Activated CD8-positive, alpha-beta memory T cell treated with anti-CD3 and anti-CD28 coated beads for 36 hours (primary cell): ENCODE data around the gene PEX7. TPM values are rescaled to one million over a fixed set of nuclear protein-coding genes. Genes with fewer than 3 reads are reported as not detected.
"Not testable (repeated sequence)": the region's sequence is repeated elsewhere in the genome, so short reads cannot be mapped to it uniquely, and the experiment has no call there.

Experiments
- CTCF ChIA-PET: fragments of 350-600 bp; sonication (Branson Sonifier 250); formaldehyde crosslinking; loops from one replicate; lab custom pipeline; 2021; ENCODE audit warnings: antibody characterized with exemption; lab: Charles Lee
- POLR2A ChIA-PET: fragments of 350-600 bp; sonication (Branson Sonifier 250); formaldehyde crosslinking; loops from one replicate; lab custom pipeline; 2021; ENCODE audit warnings: antibody characterized with exemption; lab: Charles Lee
- total RNA-seq, 2 experiments: library from RNA; stranded (reverse); gene quantifications; one replicate each; pipeline ENCODE4 v1.2.3, GENCODE V29; 2021

Gene PEX7
- total RNA-seq, 2 experiments from 2014 or later: 4.2 to 5.8 TPM

DNA sequence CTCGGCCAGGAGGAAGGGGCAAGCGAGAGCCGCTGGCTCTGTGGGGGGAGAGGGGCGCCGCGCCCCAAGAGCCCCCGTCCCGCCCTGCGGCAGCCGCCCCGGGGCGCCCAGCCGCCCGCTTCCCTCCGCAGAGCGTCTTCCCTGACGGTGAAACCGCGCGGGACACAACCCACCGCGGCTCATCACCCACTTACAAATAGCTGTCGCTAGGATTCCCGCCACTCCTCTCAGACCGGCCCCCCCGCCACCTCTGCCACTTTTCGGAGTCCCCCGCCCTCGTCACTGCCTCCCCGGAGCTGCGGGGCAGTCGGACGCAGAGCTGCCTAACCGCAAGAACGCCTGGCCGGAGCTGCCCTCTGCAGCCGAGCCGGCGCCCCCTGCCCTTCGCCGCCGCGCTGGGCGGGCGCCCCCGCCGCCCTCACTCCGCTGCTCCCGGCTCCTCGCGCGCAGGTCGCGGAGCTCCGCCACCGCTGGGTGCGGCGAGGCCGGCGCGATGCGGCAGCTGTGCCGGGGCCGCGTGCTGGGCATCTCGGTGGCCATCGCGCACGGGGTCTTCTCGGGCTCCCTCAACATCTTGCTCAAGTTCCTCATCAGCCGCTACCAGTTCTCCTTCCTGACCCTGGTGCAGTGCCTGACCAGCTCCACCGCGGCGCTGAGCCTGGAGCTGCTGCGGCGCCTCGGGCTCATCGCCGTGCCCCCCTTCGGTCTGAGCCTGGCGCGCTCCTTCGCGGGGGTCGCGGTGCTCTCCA, 99.7 kb downstream of the PEX7 start, which contains the start of gene SLC35D3:
TSS of gene SLC35D3 (plus strand) at position 366 of the 749 bp plus-strand sequence. CDS start at position 494, 128 bp downstream.
- ChIA-PET POLR2A (no interaction called here), CTCF (interaction anchor here (1.1 to 1.7 kb wide), 3 partner anchors 100 to 278 kb away, joined by 3 to 7 read pairs (median 4); partner anchors contain the start of genes MAP3K5 and PEX7)

DNA sequence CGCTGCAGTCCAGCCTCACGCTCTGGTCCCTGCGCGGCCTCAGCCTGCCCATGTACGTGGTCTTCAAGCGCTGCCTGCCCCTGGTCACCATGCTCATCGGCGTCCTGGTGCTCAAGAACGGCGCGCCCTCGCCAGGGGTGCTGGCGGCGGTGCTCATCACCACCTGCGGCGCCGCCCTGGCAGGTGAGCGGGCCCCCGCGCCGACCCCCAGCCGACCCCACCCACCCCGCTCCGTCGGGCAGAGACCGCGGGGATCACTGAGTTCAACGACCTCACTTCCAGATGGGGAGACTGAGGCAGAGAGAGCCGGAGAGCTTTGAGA, 100.3 kb downstream of the PEX7 start:
- POLR2A ChIA-PET: no interaction called here
- CTCF ChIA-PET: interaction anchor here (1.1 to 1.7 kb wide), 2 partner anchors 101 to 130 kb away, joined by 3 to 4 read pairs; partner anchors contain the start of genes MAP3K5 and PEX7

DNA sequence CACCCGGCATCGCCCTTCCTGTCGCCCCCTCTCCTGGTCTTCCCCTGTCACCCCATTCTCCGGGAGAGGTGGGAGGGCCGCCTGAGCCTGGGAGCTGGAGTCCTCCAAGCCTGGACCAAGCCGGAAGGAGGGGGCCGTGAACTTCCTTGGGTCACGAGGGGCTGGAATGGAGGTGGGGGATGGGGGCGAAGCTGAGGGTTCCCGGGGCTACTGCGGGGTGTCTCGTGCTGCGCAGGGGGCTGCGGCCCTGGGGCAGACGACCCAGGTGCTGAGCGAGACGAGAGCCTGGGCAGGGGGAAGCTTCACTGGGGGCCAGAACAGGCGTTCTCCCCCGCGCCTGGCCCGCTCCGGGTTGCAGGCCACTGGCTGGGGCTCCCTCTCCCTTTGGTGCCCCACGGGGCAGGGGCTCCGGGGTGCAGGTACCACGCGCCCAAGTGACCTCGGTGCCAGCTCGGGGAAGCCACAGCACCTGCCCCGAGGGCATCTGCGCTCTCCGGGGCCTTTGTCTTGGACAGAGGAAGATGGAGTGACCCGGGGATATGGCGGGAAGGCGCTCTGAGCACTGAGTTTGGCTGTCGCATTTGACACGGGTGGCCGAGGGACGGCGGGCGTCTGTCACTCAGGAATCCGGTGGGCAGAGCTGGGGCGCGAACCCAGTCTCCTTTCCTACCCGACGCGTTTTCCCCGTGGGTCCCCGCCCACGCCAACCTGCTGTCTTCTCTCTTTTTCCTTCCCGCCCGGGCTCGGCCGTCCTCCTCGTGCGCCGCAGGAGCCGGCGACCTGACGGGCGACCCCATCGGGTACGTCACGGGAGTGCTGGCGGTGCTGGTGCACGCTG, 100.9 kb downstream of the PEX7 start:
- CTCF ChIA-PET: interaction anchor here (1.7 to 1.9 kb wide), 2 partner anchors 101 kb away, joined by 4 to 7 read pairs; partner anchors contain the start of gene PEX7
- POLR2A ChIA-PET: no interaction called here

DNA sequence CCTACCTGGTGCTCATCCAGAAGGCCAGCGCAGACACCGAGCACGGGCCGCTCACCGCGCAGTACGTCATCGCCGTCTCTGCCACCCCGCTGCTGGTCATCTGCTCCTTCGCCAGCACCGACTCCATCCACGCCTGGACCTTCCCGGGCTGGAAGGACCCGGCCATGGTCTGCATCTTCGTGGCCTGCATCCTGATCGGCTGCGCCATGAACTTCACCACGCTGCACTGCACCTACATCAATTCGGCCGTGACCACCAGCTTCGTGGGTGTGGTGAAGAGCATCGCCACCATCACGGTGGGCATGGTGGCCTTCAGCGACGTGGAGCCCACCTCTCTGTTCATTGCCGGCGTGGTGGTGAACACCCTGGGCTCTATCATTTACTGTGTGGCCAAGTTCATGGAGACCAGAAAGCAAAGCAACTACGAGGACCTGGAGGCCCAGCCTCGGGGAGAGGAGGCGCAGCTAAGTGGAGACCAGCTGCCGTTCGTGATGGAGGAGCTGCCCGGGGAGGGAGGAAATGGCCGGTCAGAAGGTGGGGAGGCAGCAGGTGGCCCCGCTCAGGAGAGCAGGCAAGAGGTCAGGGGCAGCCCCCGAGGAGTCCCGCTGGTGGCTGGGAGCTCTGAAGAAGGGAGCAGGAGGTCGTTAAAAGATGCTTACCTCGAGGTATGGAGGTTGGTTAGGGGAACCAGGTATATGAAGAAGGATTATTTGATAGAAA, 101.7 kb downstream of the PEX7 start:
- ChIA-PET CTCF (interaction anchor here (1.9 kb wide), 1 partner anchor 102 kb away, joined by 7 read pairs; the partner anchor contains the start of gene PEX7), POLR2A (no interaction called here)

DNA sequence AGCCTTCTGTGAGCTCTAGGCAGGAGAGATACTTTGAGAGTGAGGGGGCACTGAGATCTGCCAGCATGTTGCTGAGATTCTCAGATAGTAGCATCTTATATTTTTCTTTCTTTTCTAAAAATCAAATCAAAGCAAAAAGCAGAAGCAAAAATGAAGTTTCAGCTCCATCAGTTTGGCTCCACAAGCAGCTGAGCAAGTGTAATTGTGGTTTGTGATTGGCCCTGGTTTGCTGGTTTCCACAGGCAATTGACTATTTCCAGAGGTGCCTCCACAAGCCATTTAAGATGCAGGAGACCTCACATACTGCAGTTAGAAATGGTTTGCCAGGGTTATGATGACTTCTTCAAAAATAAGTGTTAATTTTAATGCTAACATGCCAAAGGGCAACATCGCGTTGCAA, 104.0 kb downstream of the PEX7 start:
- CTCF ChIA-PET: no interaction called here
- POLR2A ChIA-PET: no interaction called here

DNA sequence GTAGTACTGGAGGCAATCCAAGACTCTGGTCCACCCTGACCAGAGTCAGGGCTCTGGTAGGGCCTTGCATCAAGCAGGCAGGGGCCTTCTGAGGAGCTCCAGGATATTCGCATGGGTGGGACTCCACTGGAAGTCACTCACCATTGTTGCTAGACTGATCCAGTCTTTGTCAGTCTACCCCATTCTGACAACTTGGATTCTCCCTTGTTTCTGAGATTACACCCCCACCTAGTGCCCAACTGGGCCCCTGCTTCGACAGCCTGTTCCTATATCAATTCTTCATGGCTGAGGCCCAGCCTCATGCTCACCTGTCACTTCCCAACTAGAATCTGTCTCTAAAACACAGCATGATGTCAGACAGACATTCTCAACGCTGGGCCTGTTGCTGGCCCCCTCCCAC, 104.9 kb downstream of the PEX7 start:
- ChIA-PET POLR2A (no interaction called here), CTCF (no interaction called here)

DNA sequence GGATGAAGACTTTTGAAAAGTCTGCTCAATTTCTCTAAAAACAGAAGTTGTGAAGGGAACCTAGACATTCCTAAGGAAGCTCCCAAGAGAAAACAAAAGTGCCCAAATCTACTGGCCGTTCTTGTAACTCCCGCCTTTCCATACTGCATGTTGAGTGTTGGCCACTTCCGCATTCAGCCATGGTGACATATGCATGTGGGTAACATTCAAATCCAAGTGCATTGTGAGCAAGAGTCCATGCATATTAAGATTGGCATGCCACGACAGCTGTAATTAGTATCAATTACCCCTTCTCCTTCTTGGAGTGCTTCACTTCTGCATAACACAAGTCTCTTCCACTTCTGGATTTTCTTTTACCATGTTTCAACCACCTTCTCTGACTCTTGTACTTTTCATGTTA, 108.1 kb downstream of the PEX7 start:
- POLR2A ChIA-PET: no interaction called here
- CTCF ChIA-PET: no interaction called here

DNA sequence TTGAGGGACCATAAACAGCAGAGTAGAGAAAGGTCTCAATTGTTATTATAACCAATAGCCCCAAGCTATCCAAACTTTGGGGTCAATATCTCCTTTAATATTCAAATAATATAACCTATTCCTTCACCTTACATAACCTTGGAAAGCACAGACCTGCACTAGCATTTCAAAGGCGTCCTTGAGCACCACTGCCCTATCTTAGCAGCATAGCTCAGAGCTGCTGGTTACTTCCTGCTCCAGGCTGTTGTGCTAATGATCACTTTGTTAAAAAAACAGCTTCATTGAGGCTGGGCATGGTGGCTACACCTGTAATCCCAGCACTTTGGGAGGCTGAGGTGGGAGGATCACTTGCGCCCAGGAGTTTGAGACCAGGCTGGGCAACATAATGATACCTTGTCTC, 110.2 kb downstream of the PEX7 start:
- ChIA-PET CTCF (no interaction called here), POLR2A (no interaction called here)

DNA sequence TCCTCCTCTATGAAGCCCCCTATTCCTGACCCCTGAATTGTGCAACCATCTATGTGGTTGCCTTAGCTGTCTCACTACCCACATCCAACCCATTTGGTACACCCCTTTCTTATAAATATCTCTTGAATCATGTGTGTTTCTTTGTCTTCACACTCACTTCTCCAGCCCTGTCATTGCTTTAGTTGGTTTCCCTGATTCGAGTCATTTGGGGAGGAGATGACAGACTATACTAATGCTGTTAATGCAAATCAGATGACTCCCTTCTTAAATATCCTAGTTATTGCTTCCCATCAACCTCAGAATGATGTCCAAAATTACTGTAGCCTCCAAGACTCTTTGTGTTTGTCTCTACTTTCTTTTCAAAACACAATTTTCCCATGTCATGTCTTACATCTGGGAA, 122.7 kb downstream of the PEX7 start:
- ChIA-PET CTCF (no interaction called here), POLR2A (no interaction called here)

DNA sequence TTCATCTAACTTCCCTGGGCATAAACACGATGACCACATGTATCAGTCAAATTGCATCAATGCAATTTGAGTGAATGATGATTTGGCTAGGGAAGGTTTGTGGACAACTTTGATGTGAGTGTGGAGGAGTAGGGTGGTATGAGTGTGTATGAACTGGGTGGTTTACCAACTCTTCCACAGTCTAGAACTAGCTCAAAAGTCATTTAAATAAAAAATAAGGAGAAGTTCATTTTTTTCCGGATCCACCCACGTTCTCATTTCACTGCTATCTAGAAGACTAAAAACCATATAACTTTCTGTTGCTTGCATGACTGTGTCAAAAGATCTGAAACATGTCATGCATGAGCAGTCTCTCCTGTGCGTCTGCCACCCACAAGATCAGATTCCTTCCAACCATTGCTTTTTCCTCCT, 123.3 kb downstream of the PEX7 start:
- POLR2A ChIA-PET: no interaction called here
- CTCF ChIA-PET: no interaction called here

DNA sequence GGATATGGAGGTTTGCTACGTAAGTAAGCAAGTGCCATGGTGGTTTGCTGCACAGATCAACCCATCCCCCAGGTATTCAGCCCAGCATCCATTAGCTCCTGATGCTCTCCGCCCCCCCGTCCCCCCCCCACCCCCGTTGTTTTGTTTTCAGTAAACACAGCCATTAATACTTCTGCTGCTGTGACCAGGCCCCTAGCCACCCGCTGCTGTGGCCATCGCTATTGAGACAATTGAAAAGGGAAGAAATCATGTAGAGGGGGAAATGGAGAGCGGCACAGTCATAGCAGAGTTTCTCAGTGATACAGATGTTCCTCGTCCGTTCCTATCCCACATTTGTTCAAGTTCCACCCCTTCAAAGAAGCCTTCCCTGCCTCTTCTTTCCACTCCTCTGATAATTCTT, 124.6 kb downstream of the PEX7 start:
- POLR2A ChIA-PET: no interaction called here
- CTCF ChIA-PET: no interaction called here

DNA sequence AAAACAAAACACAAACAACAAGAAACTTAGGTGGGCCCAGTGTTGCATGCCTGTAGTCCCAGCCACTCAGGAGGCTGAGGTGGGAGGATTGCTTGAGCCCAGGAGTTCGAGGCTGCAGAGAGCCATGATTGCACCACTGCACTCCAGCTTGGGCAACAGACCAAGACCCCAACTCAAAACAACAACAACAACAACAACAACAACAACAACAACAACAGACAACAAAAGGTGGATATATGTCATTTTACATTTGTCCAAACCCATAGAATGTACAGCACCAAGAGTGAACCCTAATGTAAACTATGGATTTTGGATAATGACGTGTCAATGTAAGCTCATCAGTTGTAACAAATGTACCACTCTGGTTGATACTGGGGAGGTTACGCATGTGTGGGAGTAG, 127.6 kb downstream of the PEX7 start:
- CTCF ChIA-PET: interaction anchor here (0.6 kb wide), 1 partner anchor 68 kb away, joined by 5 read pairs; no protein-coding TSS in a partner anchor
- POLR2A ChIA-PET: not testable (repeated sequence)

DNA sequence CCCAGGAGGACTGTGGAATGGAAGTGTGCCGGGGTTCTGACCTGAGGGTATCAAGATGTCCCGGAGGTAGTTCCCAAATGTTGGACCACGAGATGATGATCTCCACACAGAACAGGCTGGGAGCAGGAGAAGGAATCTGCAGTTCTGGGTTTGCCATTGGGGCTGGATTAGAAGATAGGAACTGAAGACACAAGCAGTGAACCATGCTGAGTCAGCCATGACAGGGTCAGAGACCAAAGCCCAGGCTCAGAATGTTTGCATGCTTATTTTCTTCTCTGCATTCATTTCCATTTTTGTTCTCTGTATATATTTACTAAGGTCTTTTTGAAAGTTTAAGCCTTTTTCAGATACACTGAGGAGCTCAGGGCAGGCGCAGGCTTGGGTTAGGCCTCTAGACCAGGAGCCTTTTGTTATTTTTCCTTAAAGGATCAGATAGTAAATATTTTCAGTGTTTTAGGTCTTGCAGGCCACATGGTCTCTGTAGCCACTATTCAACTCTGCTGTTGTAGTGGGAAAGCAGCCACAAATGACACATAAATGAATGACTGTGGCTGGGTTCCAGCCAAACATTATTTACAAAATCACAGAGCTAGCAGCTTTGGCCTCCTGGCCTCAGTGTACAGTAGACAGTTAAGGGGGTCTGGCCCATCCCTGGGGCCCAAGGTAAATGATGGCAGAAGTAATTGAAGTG, 128.2 kb downstream of the PEX7 start:
- ChIA-PET POLR2A (interaction anchor here (0.7 kb wide), 1 partner anchor 92 kb away, joined by 3 read pairs; no protein-coding TSS in a partner anchor), CTCF (no interaction called here)

DNA sequence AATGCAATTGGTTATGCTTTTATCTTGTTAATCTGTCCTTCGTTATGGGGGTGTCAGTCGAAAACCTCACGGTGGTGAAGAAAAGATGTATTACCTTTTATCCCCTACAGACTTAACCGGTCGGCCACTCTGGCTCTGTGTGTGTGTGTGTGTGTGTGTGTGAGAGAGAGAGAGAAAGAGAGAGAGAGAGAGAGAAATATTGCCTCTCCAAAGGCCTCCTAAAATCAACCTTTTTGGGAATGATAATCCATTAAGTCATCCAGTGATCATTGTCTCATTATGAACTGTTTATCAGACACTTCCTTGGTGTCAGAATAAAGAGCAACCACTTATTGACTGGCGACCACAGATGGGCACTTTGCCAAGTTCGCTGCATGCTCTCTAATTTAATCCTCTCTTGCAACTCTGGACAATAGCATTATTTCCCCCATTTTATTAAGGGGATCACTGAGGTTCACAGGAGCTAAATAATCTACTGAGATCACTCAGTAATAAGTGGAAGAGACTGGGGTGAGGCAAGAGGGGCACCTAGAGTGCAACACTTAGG, 130.4 kb downstream of the PEX7 start:
- CTCF ChIA-PET: no interaction called here
- POLR2A ChIA-PET: no interaction called here

DNA sequence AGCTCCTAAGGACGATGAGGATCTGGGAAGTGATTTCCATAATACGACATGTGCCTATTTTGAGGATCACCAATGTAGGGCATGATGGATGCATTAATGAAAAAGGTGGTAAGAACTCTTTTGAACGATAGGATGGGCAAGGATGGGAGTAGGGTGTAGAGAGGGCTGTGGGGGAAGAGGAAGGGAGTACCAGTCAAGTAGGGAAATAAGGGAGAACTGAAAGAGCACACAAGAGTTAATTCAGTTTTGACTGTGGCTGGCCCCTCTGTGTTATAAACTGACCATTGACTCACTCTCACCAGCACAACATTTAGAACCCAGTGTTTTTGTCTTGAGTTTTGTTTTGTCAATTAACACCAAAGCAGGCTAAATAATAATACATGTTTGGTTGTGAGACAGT, 132.7 kb downstream of the PEX7 start:
- CTCF ChIA-PET: no interaction called here
- POLR2A ChIA-PET: no interaction called here

DNA sequence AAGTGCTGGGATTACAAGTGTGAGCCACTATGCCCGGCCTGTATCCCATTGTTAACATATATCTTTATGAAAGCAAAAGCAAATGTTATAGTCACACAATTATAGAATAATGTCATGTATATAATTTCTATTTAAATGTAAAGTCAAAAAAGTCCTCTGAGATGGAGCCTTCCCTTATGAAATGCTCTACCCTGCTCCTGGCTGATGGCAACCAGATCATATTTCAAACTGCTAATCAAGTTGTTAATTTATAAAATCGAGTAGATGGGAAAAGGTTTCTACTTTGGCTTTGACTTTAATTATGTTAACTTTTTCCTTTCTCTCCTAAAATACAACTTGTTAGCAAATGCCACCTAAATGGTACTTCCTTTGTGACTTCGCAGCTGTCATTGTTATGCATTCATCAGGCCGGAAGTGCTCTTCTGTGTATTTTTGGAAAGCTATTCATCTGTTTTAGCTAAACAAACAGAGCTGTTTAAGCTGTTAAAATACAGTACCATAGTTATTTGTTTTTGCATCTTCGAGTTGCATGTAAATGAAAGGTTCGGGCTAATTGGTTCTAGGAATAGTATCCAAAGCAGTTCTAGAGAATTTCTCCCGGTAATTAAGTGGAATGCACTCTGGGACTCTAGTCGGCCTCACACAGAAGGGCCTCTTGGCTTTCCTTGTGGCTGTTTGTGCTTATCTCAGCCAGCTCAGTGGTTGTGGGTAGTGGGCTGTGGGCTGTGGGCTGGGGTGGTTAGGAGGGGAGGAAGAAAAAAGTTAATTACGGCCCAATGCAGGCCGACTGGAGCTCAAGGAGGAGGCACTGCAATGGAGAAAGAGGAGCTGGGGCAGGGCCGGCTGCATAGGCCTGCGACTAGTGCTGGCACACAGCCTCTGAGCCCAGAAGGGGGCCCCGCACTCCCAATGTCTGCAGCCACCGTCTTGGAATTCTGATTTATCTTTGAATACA, 134.5 kb downstream of the PEX7 start:
- ChIA-PET POLR2A (no interaction called here), CTCF (no interaction called here)

DNA sequence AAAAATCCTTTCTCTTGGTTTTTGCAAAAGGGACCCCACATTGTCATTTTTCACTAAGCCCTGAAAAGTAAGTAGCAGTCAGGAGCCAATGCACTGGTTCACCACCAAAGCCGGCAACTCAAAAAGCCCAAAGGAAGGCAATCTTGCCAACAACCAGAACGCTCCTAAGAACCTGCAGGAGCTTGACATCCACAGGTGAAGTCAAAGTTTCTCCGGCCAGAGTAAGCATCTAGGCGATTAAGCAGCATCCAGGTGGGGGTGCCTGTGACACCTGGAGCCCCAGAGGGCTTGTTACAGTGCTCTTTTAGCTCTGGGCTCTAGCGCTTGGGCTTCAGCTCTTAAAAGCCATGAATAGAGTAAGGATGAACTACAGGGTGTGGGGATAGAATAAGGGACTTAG, 135.8 kb downstream of the PEX7 start:
- ChIA-PET CTCF (no interaction called here), POLR2A (no interaction called here)

DNA sequence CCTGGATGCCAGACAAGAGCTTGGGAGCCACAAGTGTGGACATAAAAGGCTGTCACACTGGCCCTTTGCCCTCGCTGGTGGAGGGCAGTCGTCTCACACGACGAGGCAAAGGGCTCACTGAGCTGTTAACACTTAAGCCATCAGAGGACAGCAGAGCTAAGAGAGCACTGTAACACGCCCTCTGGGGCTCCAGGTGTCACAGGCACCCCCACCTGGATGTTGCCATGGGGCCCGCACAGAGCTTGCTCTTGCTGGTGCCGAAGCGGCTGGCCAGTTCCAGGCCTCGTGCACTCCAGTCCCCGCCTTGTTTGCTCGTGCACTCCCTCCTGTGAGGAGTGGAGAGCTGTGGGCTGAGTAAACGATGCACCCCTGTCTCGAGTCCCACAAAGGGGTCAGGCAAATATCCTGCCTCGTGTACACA, 137.1 kb downstream of the PEX7 start:
- CTCF ChIA-PET: no interaction called here

More for the DNA sequence above, 137.1 kb downstream of the PEX7 start:
- POLR2A ChIA-PET: no interaction called here
